Testis (tissue), 2 donors: ENCODE data around the gene ELK3.

ENCODE experiments used
- CTCF ChIP-seq, 3 experiments: fragments of 450-650 bp in 2 of 3; fragments of 200-600 bp in 1 of 3; sonication (generic) in 1 of 3; IDR thresholded peaks; one replicate each; pipeline ENCODE4 v1.5.1; 2016 to 2019; ENCODE audit warnings: antibody characterized with exemption in 3 of 3, mild to moderate bottlenecking in 2 of 3, moderate library complexity in 1 of 3
- POLR2A ChIP-seq: fragments of 450-650 bp; IDR thresholded peaks from one replicate; pipeline ENCODE4 v1.6.1; 2017; ENCODE audit warnings: antibody characterized with exemption, mild to moderate bottlenecking, moderate library complexity

GRCh38 chr12:96240656-96241055, 46.5 kb downstream of the ELK3 start:
- TF ChIP-seq CTCF (IDR thresholded peaks at IDR 0.05) (no peak), POLR2A (no peak)
